Transverse colon (tissue), 1 donor: Measurements from ENCODE around the gene EP400.

ENCODE experiments used
- EP300 ChIP-seq: sonication (generic); formaldehyde crosslinking; IDR thresholded peaks from one replicate; pipeline ENCODE4 v1.6.1; 2017; ENCODE audit warnings: antibody characterized with exemption, low read depth
- POLR2A ChIP-seq: fragments of 450-650 bp; IDR thresholded peaks from one replicate; pipeline ENCODE4 v1.6.1; 2016; ENCODE audit warnings: antibody characterized with exemption, mild to moderate bottlenecking, moderate library complexity

DNA sequence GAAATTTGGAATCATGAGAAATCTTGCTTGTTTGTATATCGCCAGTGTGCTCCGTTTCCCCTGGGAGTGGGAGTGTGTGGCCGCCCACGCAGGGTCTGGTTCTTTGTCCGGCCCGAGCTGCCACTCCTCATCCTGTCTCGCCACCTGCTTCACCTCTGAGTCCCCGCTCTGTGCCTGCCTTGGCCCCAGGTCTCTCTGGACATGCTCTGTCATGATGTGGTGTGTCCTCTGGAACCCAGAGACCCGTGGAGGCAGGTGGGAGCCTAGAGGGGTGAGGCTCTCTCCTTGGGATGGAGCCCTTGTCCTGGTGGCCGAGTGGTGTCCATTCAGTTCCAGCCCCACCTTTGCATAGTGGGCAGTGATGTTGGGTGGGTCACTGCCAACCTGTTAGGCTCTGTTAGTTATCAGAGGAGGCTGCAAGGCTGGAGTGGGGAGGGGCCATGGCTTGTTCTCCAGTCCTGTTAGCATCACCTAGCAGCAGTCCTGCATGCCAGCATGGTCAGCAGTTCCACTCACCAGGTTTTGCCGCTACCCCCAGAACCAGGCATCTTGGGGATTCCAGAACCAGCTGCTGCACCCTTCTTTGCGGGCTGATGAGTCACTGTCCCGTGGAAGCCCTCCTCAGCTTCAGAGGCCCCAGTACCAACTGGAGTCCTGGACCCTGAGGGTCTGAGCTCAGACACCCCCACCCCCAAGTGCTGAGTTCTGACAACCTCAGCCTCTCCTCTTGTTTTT lies 76.5 kb downstream of the EP400 start:
- TF ChIP-seq EP300 (no peak), POLR2A (no peak)
